PC-3 (cell line): ENCODE results near the gene PHKB. TPM values are rescaled to one million over a fixed set of nuclear protein-coding genes. Genes with fewer than 3 reads are reported as not detected.

Experiments used
- ATAC-seq: fragments of 200-7000 bp; cut with Tn5 transposase; 2 replicates; pipeline ENCODE4 v1.9.1; 2020; ENCODE audit warnings: mild to moderate bottlenecking, moderate library complexity
- BruUV-seq: library from RNA; stranded (reverse); fragments of 400-500 nt; replicated peaks from 2 replicates; lab custom pipeline; 2021; lab: Mats Ljungman, UMichigan
- CTCF ChIA-PET: fragments of 300-600 bp; sonication (Branson Sonifier 250); formaldehyde crosslinking; loops from one replicate; lab custom pipeline; 2022; ENCODE audit warnings: antibody characterized with exemption; lab: Charles Lee
- POLR2A ChIA-PET: fragments of 300-600 bp; sonication (Branson Sonifier 250); formaldehyde crosslinking; loops from one replicate; lab custom pipeline; 2022; ENCODE audit warnings: antibody characterized with exemption; ENCODE audit not compliant: unreplicated experiment; lab: Charles Lee
- DNase-seq: peaks from one replicate; pipeline ENCODE4 v3.0.0-alpha.2; 2015
- H2AFZ ChIP-seq: fragments of 300-600 bp; sonication (generic); 2 replicates; pipeline ENCODE4 v1.6.0; 2016; ENCODE audit warnings: antibody characterized with exemption, low read length
- H3F3A ChIP-seq: fragments of 300-600 bp; sonication (generic); one replicate; pipeline ENCODE4 v1.6.0; 2017; ENCODE audit warnings: antibody characterized with exemption, low read length, control low read depth, mild to moderate bottlenecking; ENCODE audit not compliant: unreplicated experiment
- H3K27ac ChIP-seq: fragments of 300-600 bp; sonication (generic); 2 replicates; pipeline ENCODE4 v1.5.1; 2016; ENCODE audit warnings: mild to moderate bottlenecking, low read length
- H3K27me3 ChIP-seq: fragments of 300-600 bp; sonication (generic); 2 replicates; pipeline ENCODE4 v1.6.1; 2016; ENCODE audit warnings: low read length, mixed read lengths
- H3K36me3 ChIP-seq: fragments of 300-600 bp; sonication (generic); 2 replicates; pipeline ENCODE4 v1.6.1; 2016; ENCODE audit warnings: low read depth, mixed run types, low read length, mixed read lengths
- H3K4me1 ChIP-seq: fragments of 300-600 bp; sonication (generic); 2 replicates; pipeline ENCODE4 v1.5.1; 2016; ENCODE audit warnings: low read length; ENCODE audit not compliant: insufficient read depth
- H3K4me2 ChIP-seq: fragments of 300-600 bp; sonication (generic); 2 replicates; pipeline ENCODE4 v1.6.0; 2016; ENCODE audit warnings: low read length
- H3K4me3 ChIP-seq: fragments of 300-600 bp; sonication (generic); 2 replicates; pipeline ENCODE4 v1.5.1; 2016; ENCODE audit warnings: mild to moderate bottlenecking, low read length, mixed read lengths
- H3K79me2 ChIP-seq: fragments of 300-600 bp; sonication (generic); 2 replicates; pipeline ENCODE4 v1.6.1; 2017; ENCODE audit warnings: low read length, mixed read lengths
- H3K9ac ChIP-seq: fragments of 300-600 bp; sonication (generic); 2 replicates; pipeline ENCODE4 v1.6.0; 2016; ENCODE audit warnings: mild to moderate bottlenecking, low read length
- H3K9me2 ChIP-seq: fragments of 300-600 bp; sonication (generic); replicated peaks from 2 replicates; pipeline ENCODE4 v1.6.1; 2016; ENCODE audit warnings: mixed run types, low read length, mixed read lengths
- H3K9me3 ChIP-seq: fragments of 300-600 bp; sonication (generic); 2 replicates; pipeline ENCODE4 v1.6.1; 2016; ENCODE audit warnings: low read length, mixed read lengths
- H4K20me1 ChIP-seq: fragments of 300-600 bp; sonication (generic); 2 replicates; pipeline ENCODE4 v1.6.1; 2016; ENCODE audit warnings: low read length, mixed read lengths
- CTCF ChIP-seq: fragments of 300-600 bp; sonication (generic); conservative IDR thresholded peaks from 2 replicates; pipeline ENCODE4 v1.5.1; 2017; ENCODE audit warnings: antibody characterized with exemption, low read depth, mild to moderate bottlenecking, low read length
- EZH2 ChIP-seq: fragments of 300-600 bp; sonication (generic); IDR thresholded peaks from one replicate; pipeline ENCODE4 v1.6.1; 2017; ENCODE audit warnings: antibody characterized with exemption, mild to moderate bottlenecking, low read length; ENCODE audit not compliant: unreplicated experiment
- EZH2phosphoT487 ChIP-seq: fragments of 300-600 bp; sonication (generic); IDR thresholded peaks from 2 replicates; pipeline ENCODE4 v1.6.1; 2018; ENCODE audit warnings: mild to moderate bottlenecking, antibody characterized with exemption, low read length, borderline replicate concordance
- intact Hi-C: fragments of 100-400 bp; cut with micrococcal nuclease; formaldehyde crosslinking; loops from 2 replicates; pipeline ENCODE4 v1.9.0; 2023
- total RNA-seq: library from RNA; depleted of rRNA; stranded (reverse); fragments of >200 nt; gene quantifications from 2 replicates; pipeline ENCODE4 v1.2.3, GENCODE V29; 2014

The PHKB gene
- total RNA-seq, 1 experiment from 2014 or later, result 31.8 TPM

GRCh38 chr16:47473792-47474191, 12.7 kb downstream of the PHKB start:
- H3K27me3 ChIP-seq, result no peaks in the 10 kb centered on the region
- no peak for ATAC-seq
- no peaks in the 10 kb centered on the region for H4K20me1 ChIP-seq
- DNase-seq, result no peak
- CTCF ChIA-PET, result no interaction called here
- no peaks in the 10 kb centered on the region for H3F3A ChIP-seq
- H3K9ac ChIP-seq, result no peak overlapping the region
- peaks cover 13% of the 10 kb centered on the region; the same call in 1 of the 2 replicates for H3K79me2 ChIP-seq
- BruUV-seq, result no TSS peak
- H3K27ac ChIP-seq, result no peak overlapping the region
- no peaks in the 10 kb centered on the region for H3K36me3 ChIP-seq
- intact Hi-C loops, result no loop called here
- H3K4me3 ChIP-seq, result no peak overlapping the region
- POLR2A ChIA-PET, result no interaction called here
- no peak for TF ChIP-seq EZH2
- no peak for TF ChIP-seq EZH2phosphoT487
- no peak for TF ChIP-seq CTCF
- H3K9me3 ChIP-seq, result no peaks in the 10 kb centered on the region
- H3K9me2 ChIP-seq, result no peaks in the 10 kb centered on the region
- no peak overlapping the region for H3K4me2 ChIP-seq
- H3K4me1 ChIP-seq, result peaks cover 16% of the 10 kb centered on the region
- no peak overlapping the region for H2AFZ ChIP-seq

GRCh38 chr16:47475786-47476185, 14.7 kb downstream of the PHKB start:
- TF ChIP-seq EZH2phosphoT487 (no peak), CTCF (no peak), EZH2 (no peak)
- DNase-seq (no peak), ATAC-seq (no peak)
- Histone ChIP-seq H4K20me1 (no peaks in the 10 kb centered on the region), H3K4me2 (no peak overlapping the region), H3K4me3 (no peak overlapping the region), H3K9me3 (no peaks in the 10 kb centered on the region), H3F3A (no peaks in the 10 kb centered on the region), H3K27me3 (no peaks in the 10 kb centered on the region), H3K27ac (no peak overlapping the region), H3K9me2 (no peaks in the 10 kb centered on the region), H3K79me2 (peaks cover 21% of the 10 kb centered on the region; the same call in 1 of the 2 replicates), H3K4me1 (peaks cover 16% of the 10 kb centered on the region), H2AFZ (no peak overlapping the region), H3K36me3 (no peaks in the 10 kb centered on the region; the same call in 1 of the 2 replicates), H3K9ac (no peak overlapping the region)
- no TSS peak for BruUV-seq
- ChIA-PET CTCF (no interaction called here), POLR2A (no interaction called here)
- intact Hi-C loops, result no loop called here

- ChIA-PET POLR2A (interaction anchor here (0.7 kb wide), 1 partner anchor 201 kb away, joined by 4 read pairs; no protein-coding TSS in a partner anchor), CTCF (no interaction called here)
- Histone ChIP-seq H3K9me3 (no peaks in the 10 kb centered on the region), H3K4me3 (no peak overlapping the region), H4K20me1 (no peaks in the 10 kb centered on the region), H3K9ac (no peak overlapping the region), H3K4me1 (peaks cover 16% of the 10 kb centered on the region), H3K27me3 (no peaks in the 10 kb centered on the region), H3K79me2 (peaks cover 21% of the 10 kb centered on the region; the same call in 1 of the 2 replicates), H3K36me3 (no peaks in the 10 kb centered on the region; the same call in 1 of the 2 replicates), H3K9me2 (no peaks in the 10 kb centered on the region), H2AFZ (no peak overlapping the region), H3F3A (no peaks in the 10 kb centered on the region), H3K4me2 (peak overlapping the region; percentile 38; the same call in 1 of the 2 replicates), H3K27ac (no peak overlapping the region)
- no TSS peak for BruUV-seq
- no peak for TF ChIP-seq EZH2
- TF ChIP-seq CTCF, result no peak
- TF ChIP-seq EZH2phosphoT487, result no peak
- ATAC-seq (no peak), DNase-seq (no peak)
- intact Hi-C loops, result no loop called here
These were observed 15.7 kb downstream of the PHKB start for GRCh38 chr16:47476654-47477345.
